Upper lobe of left lung (tissue), 4 donors: Measurements from ENCODE around the gene IL1R1.

ENCODE experiments used
- CTCF ChIP-seq, 6 experiments: fragments of 450-650 bp in 4 of 6; fragments of 200-600 bp in 2 of 6; sonication (generic) in 2 of 6; IDR thresholded peaks; one replicate each; pipeline ENCODE4 v1.5.1; 2016 to 2019; ENCODE audit warnings: antibody characterized with exemption in 6 of 6
- EP300 ChIP-seq, 4 donors: sonication (generic); formaldehyde crosslinking; IDR thresholded peaks; one replicate each; pipeline ENCODE4 v1.5.1; 2017; ENCODE audit warnings: antibody characterized with exemption in 4 of 4, control low read depth in 2 of 4
- POLR2A ChIP-seq, 4 donors: fragments of 450-650 bp; IDR thresholded peaks; one replicate each; pipeline ENCODE4 v1.5.1; 2016 to 2017; ENCODE audit warnings: antibody characterized with exemption in 4 of 4, mild to moderate bottlenecking in 2 of 4

- no peak for TF ChIP-seq POLR2A (IDR thresholded peaks at IDR 0.05)
- no peak for TF ChIP-seq CTCF (IDR thresholded peaks at IDR 0.05)
- TF ChIP-seq EP300 (IDR thresholded peaks at IDR 0.05) = no peak
Measured at GRCh38 chr2:102154364-102154763, 11.8 kb downstream of the IL1R1 start.
